ENCODE results near the gene FAM241A.
"Not testable (repeated sequence)": the region's sequence is repeated elsewhere in the genome, so short reads cannot be mapped to it uniquely, and the experiment has no call there.

Gene FAM241A

GRCh38 chr4:112156112-112156511 lies 10.9 kb downstream of the FAM241A start:
- H3K79me2 ChIP-seq (ENCODE audit: insufficient read depth, low read length), result peaks cover 6% of the 10 kb centered on the region; the same call in 1 of the 2 replicates
- H4K20me1 ChIP-seq (ENCODE audit: insufficient read depth, low read length, poor library complexity, severe bottlenecking), result no peaks in the 10 kb centered on the region
- H3K9me2 ChIP-seq (replicated peaks; ENCODE audit: low read depth, low read length), result no peaks in the 10 kb centered on the region
- peak overlapping the region; percentile 13 for H3K4me2 ChIP-seq (ENCODE audit: low read depth, low read length, poor library complexity, severe bottlenecking)
- no peak overlapping the region for H3K4me3 ChIP-seq (ENCODE audit: low read length, poor library complexity, severe bottlenecking)
- H3K9ac ChIP-seq (ENCODE audit: low read depth, low read length, poor library complexity, severe bottlenecking), result no peak overlapping the region
- H3K27me3 ChIP-seq (ENCODE audit: insufficient read depth, low read length, poor library complexity, severe bottlenecking), result no peaks in the 10 kb centered on the region
- 0 out of 2 replicates have a peak, but pooled peaks cover 3% of the 10 kb centered on the region for H3F3A ChIP-seq (ENCODE audit: low read depth)
- peaks cover 29% of the 10 kb centered on the region for H3K4me1 ChIP-seq (ENCODE audit: insufficient read depth, low read length, poor library complexity, severe bottlenecking)
- TF ChIP-seq EZH2phosphoT487 (IDR thresholded peaks at IDR 0.05; ENCODE audit: borderline replicate concordance) (no peak), CTCF (conservative IDR thresholded peaks at IDR 0.05; ENCODE audit: low read length) (no peak)
- H3K9me3 ChIP-seq (ENCODE audit: insufficient read depth, low read depth, low read length), result no peaks in the 10 kb centered on the region
- H3K36me3 ChIP-seq (ENCODE audit: insufficient read depth, low read length), result no peaks in the 10 kb centered on the region
- H2AFZ ChIP-seq (ENCODE audit: low read length), result 0 out of 2 replicates have a peak overlapping the region, but pooled peaks have one; percentile 9

- no peaks in the 10 kb centered on the region for H3K36me3 ChIP-seq (ENCODE audit: insufficient read depth, low read length)
- no peak for TF ChIP-seq CTCF (conservative IDR thresholded peaks at IDR 0.05; ENCODE audit: low read length)
- H3K9me3 ChIP-seq (ENCODE audit: insufficient read depth, low read depth, low read length), result no peaks in the 10 kb centered on the region
- H3K9ac ChIP-seq (ENCODE audit: low read depth, low read length, poor library complexity, severe bottlenecking), result no peak overlapping the region
- H3K27me3 ChIP-seq (ENCODE audit: insufficient read depth, low read length, poor library complexity, severe bottlenecking), result no peaks in the 10 kb centered on the region
- H4K20me1 ChIP-seq (ENCODE audit: insufficient read depth, low read length, poor library complexity, severe bottlenecking), result no peaks in the 10 kb centered on the region
- peaks cover 2% of the 10 kb centered on the region; the same call in 1 of the 2 replicates for H3K79me2 ChIP-seq (ENCODE audit: insufficient read depth, low read length)
- H3K4me1 ChIP-seq (ENCODE audit: insufficient read depth, low read length, poor library complexity, severe bottlenecking), result peaks cover 29% of the 10 kb centered on the region
- H3K9me2 ChIP-seq (replicated peaks; ENCODE audit: low read depth, low read length), result no peaks in the 10 kb centered on the region
- 0 out of 2 replicates have a peak, but pooled peaks cover 3% of the 10 kb centered on the region for H3F3A ChIP-seq (ENCODE audit: low read depth)
- H3K4me3 ChIP-seq (ENCODE audit: low read length, poor library complexity, severe bottlenecking), result no peak overlapping the region
- no peak overlapping the region for H3K4me2 ChIP-seq (ENCODE audit: low read depth, low read length, poor library complexity, severe bottlenecking)
- H2AFZ ChIP-seq (ENCODE audit: low read length), result 0 out of 2 replicates have a peak overlapping the region, but pooled peaks have one; percentile 9
Measured at GRCh38 chr4:112156553-112156952, 11.3 kb downstream of the FAM241A start.

- not testable (repeated sequence) for H3K36me3 ChIP-seq (ENCODE audit: insufficient read depth, low read length); H3K27me3 ChIP-seq (ENCODE audit: insufficient read depth, low read length, poor library complexity, severe bottlenecking); H3K9ac ChIP-seq (ENCODE audit: low read depth, low read length, poor library complexity, severe bottlenecking); H4K20me1 ChIP-seq (ENCODE audit: insufficient read depth, low read length, poor library complexity, severe bottlenecking); H2AFZ ChIP-seq (ENCODE audit: low read length); H3K4me3 ChIP-seq (ENCODE audit: low read length, poor library complexity, severe bottlenecking); H3K4me2 ChIP-seq (ENCODE audit: low read depth, low read length, poor library complexity, severe bottlenecking); H3K79me2 ChIP-seq (ENCODE audit: insufficient read depth, low read length); H3F3A ChIP-seq (ENCODE audit: low read depth); H3K9me3 ChIP-seq (ENCODE audit: insufficient read depth, low read depth, low read length); H3K9me2 ChIP-seq (replicated peaks; ENCODE audit: low read depth, low read length)
- H3K4me1 ChIP-seq (ENCODE audit: insufficient read depth, low read length, poor library complexity, severe bottlenecking), result peaks cover 15% of the 10 kb centered on the region
Measured at GRCh38 chr4:112163706-112164105, 18.5 kb downstream of the FAM241A start.

GRCh38 chr4:112167794-112168193 lies 22.5 kb downstream of the FAM241A start:
- Histone ChIP-seq H3K4me2 (ENCODE audit: low read depth, low read length, poor library complexity, severe bottlenecking) (peak overlapping the region; percentile 38), H2AFZ (ENCODE audit: low read length) (no peak overlapping the region), H3K9ac (ENCODE audit: low read depth, low read length, poor library complexity, severe bottlenecking) (no peak overlapping the region), H3K36me3 (ENCODE audit: insufficient read depth, low read length) (no peaks in the 10 kb centered on the region), H3K79me2 (ENCODE audit: insufficient read depth, low read length) (no peaks in the 10 kb centered on the region), H3K4me1 (ENCODE audit: insufficient read depth, low read length, poor library complexity, severe bottlenecking) (peaks cover 25% of the 10 kb centered on the region), H4K20me1 (ENCODE audit: insufficient read depth, low read length, poor library complexity, severe bottlenecking) (no peaks in the 10 kb centered on the region), H3K9me2 (replicated peaks; ENCODE audit: low read depth, low read length) (no peaks in the 10 kb centered on the region), H3K9me3 (ENCODE audit: insufficient read depth, low read depth, low read length) (no peaks in the 10 kb centered on the region), H3F3A (ENCODE audit: low read depth) (peaks cover 7% of the 10 kb centered on the region; the same call in 1 of the 2 replicates), H3K4me3 (ENCODE audit: low read length, poor library complexity, severe bottlenecking) (peak overlapping the region; percentile 9), H3K27me3 (ENCODE audit: insufficient read depth, low read length, poor library complexity, severe bottlenecking) (no peaks in the 10 kb centered on the region)
- no peak for TF ChIP-seq CTCF (conservative IDR thresholded peaks at IDR 0.05; ENCODE audit: low read length)
- no peak for TF ChIP-seq EZH2phosphoT487 (IDR thresholded peaks at IDR 0.05; ENCODE audit: borderline replicate concordance)

All from Loucy (cell line).